Neural crest cell (in vitro differentiated cells): ENCODE results near the gene KLHDC9. TPM values are rescaled to one million over a fixed set of nuclear protein-coding genes. Genes with fewer than 3 reads are reported as not detected.

Experiments
- DNase-seq: peaks from one replicate; pipeline ENCODE4 v3.0.0; 2021; ENCODE audit warnings: low read depth, mixed read lengths, low spot score
- H3K27ac Mint-ChIP-seq: one replicate; pipeline ENCODE4 v1.8.0; 2021; ENCODE audit warnings: mild to moderate bottlenecking, mixed read lengths; ENCODE audit not compliant: unreplicated experiment
- H3K27me3 Mint-ChIP-seq: 2 replicates; pipeline ENCODE4 v1.8.0; 2021; ENCODE audit warnings: low read depth, mild to moderate bottlenecking, mixed read lengths
- H3K36me3 Mint-ChIP-seq: 2 replicates; pipeline ENCODE4 v1.8.0; 2021; ENCODE audit warnings: low read depth, mild to moderate bottlenecking, mixed read lengths
- H3K4me1 Mint-ChIP-seq: 2 replicates; pipeline ENCODE4 v1.8.0; 2021; ENCODE audit warnings: mixed read lengths
- H3K4me3 Mint-ChIP-seq: one replicate; pipeline ENCODE4 v1.8.0; 2021; ENCODE audit warnings: mild to moderate bottlenecking, mixed read lengths
- H3K9me3 Mint-ChIP-seq: 2 replicates; pipeline ENCODE4 v1.8.0; 2021; ENCODE audit warnings: mixed read lengths
- CTCF ChIP-seq: fragments of 200-600 bp; sonication (generic); conservative IDR thresholded peaks from 2 replicates; pipeline ENCODE4 v1.5.0; 2021; ENCODE audit warnings: antibody characterized with exemption, mild to moderate bottlenecking
- total RNA-seq: library from RNA; stranded (reverse); gene quantifications from 2 replicates; pipeline ENCODE4 v1.2.1, GENCODE V29; 2021

KLHDC9 gene
- total RNA-seq, 1 donor from 2014 or later = 9.1 TPM

GRCh38 chr1:161072751-161073449 is 25.3 kb upstream of the KLHDC9 start:
- Mint-ChIP-seq H3K9me3 (no peaks in the 10 kb centered on the region), H3K4me1 (peaks cover 24% of the 10 kb centered on the region), H3K27ac (peak overlapping the region; percentile 99), H3K36me3 (no peaks in the 10 kb centered on the region), H3K27me3 (peaks cover 3% of the 10 kb centered on the region), H3K4me3 (no peak overlapping the region)
- peak; percentile 37 for DNase-seq
- TF ChIP-seq CTCF = no peak

- Mint-ChIP-seq H3K9me3 (no peaks in the 10 kb centered on the region), H3K27me3 (no peaks in the 10 kb centered on the region), H3K36me3 (no peaks in the 10 kb centered on the region), H3K4me3 (no peak overlapping the region), H3K27ac (peak overlapping the region; percentile 72), H3K4me1 (peaks cover 24% of the 10 kb centered on the region)
- no peak for TF ChIP-seq CTCF
- DNase-seq = no peak
Observed at GRCh38 chr1:161073474-161074121, 24.6 kb upstream of the KLHDC9 start.

- no peak overlapping the region for H3K4me3 Mint-ChIP-seq
Observed at GRCh38 chr1:161074676-161075368, 23.3 kb upstream of the KLHDC9 start.

GRCh38 chr1:161076410-161076809 is 21.8 kb upstream of the KLHDC9 start:
- Mint-ChIP-seq H3K27ac (no peak overlapping the region), H3K27me3 (no peaks in the 10 kb centered on the region), H3K4me1 (peaks cover 41% of the 10 kb centered on the region), H3K4me3 (no peak overlapping the region), H3K9me3 (no peaks in the 10 kb centered on the region), H3K36me3 (no peaks in the 10 kb centered on the region)
- TF ChIP-seq CTCF = no peak
- DNase-seq = no peak

More at GRCh38 chr1:161074676-161075368, 23.3 kb upstream of the KLHDC9 start:
- no peaks in the 10 kb centered on the region for H3K27me3 Mint-ChIP-seq
- TF ChIP-seq CTCF = no peak
- no peak overlapping the region for H3K27ac Mint-ChIP-seq
- no peaks in the 10 kb centered on the region for H3K36me3 Mint-ChIP-seq
- no peaks in the 10 kb centered on the region for H3K9me3 Mint-ChIP-seq
- DNase-seq = no peak
- peaks cover 29% of the 10 kb centered on the region for H3K4me1 Mint-ChIP-seq

- Mint-ChIP-seq H3K36me3 (no peaks in the 10 kb centered on the region), H3K27ac (no peak overlapping the region), H3K9me3 (no peaks in the 10 kb centered on the region), H3K4me3 (no peak overlapping the region), H3K4me1 (peaks cover 35% of the 10 kb centered on the region), H3K27me3 (no peaks in the 10 kb centered on the region)
- DNase-seq = no peak
- TF ChIP-seq CTCF = no peak
Observed at GRCh38 chr1:161077426-161077825, 20.7 kb upstream of the KLHDC9 start.
